Right cardiac atrium (tissue), 5 donors: Measurements from ENCODE around the gene TCF7. TPM values are rescaled to one million over a fixed set of nuclear protein-coding genes. Genes with fewer than 3 reads are reported as not detected.

Source experiments
- ATAC-seq, 2 donors: fragments of 200-7000 bp; cut with Tn5 transposase; one replicate each; pipeline versions ENCODE4 v1.8.0 to v1.9.1; 2020; ENCODE audit warnings: moderate library complexity in 2 of 2, mild to moderate bottlenecking in 1 of 2
- DNase-seq, 3 donors: peaks; one replicate each; pipeline ENCODE4 v3.0.0-alpha.2; 2020
- H3K27ac ChIP-seq: one replicate; pipeline ENCODE4 v1.5.1; 2013; ENCODE audit warnings: mild to moderate bottlenecking, low read length, control low read depth, moderate library complexity
- H3K27me3 ChIP-seq: one replicate; pipeline ENCODE4 v1.6.1; 2013; ENCODE audit not compliant: control insufficient read depth, insufficient read depth
- H3K4me1 ChIP-seq: one replicate; pipeline ENCODE4 v1.6.1; 2013; ENCODE audit warnings: low read length; ENCODE audit not compliant: control insufficient read depth, insufficient read depth
- H3K4me3 ChIP-seq: one replicate; pipeline ENCODE4 v1.5.1; 2013; ENCODE audit warnings: low read length, control low read depth
- H3K9me3 ChIP-seq: one replicate; pipeline ENCODE4 v1.6.1; 2013; ENCODE audit warnings: low read length; ENCODE audit not compliant: control insufficient read depth
- WGBS: extraction: QIAGEN DNeasy Blood & Tissue Kit; methylation state at CpG from one replicate; pipeline ENCODE4 v1.1.7; 2013; 5-methylcytosine and 5-hydroxymethylcytosine counted together
- intact Hi-C, 4 donors: fragments of 100-400 bp; cut with DNase I; formaldehyde crosslinking; loops; one replicate each; pipeline versions ENCODE4 v1.11.0 to v1.14.0; 2022 to 2023
- polyA plus RNA-seq: library from polyadenylated mRNA; stranded (reverse); fragments of 200-250 nt; gene quantifications from one replicate; pipeline ENCODE4 v1.2.3, GENCODE V29; 2013
- total RNA-seq, 4 donors: library from RNA; stranded (reverse); fragmentation: NEBNext Ultra II Directional; extraction: Animal tissue kit (Norgen Biotek cat#: 25700); gene quantifications; one replicate each; pipeline ENCODE4 v1.2.1, GENCODE V29; 2021
- donor health status: healthy with polysubstance abuse.
- donor health status: DM: no; HTN: yes; CAD: no.
- donor health status: DM: no; HTN: no; CAD: no.
- donor health status: DM: no; HTN: yes; CAD: no; lungs with severe emphysema.
- donor health status: DM: yes; HTN: yes; CAD: no.

TCF7 gene
- total and polyA plus RNA-seq, 5 donors = 1.3 to 4.4 (median 3.7) TPM

GRCh38 chr5:134133995-134134541 is 19.6 kb downstream of the TCF7 start:
- Histone ChIP-seq H3K27me3 (no peaks in the 10 kb centered on the region), H3K9me3 (no peaks in the 10 kb centered on the region), H3K4me1 (peaks cover 2% of the 10 kb centered on the region), H3K27ac (no peak overlapping the region), H3K4me3 (no peak overlapping the region)
- intact Hi-C loops = no loop called here
- ATAC-seq = no peak
- DNase-seq = no peak
- 90% methylated on average over 6 of the region's 6 CpGs for WGBS

DNA sequence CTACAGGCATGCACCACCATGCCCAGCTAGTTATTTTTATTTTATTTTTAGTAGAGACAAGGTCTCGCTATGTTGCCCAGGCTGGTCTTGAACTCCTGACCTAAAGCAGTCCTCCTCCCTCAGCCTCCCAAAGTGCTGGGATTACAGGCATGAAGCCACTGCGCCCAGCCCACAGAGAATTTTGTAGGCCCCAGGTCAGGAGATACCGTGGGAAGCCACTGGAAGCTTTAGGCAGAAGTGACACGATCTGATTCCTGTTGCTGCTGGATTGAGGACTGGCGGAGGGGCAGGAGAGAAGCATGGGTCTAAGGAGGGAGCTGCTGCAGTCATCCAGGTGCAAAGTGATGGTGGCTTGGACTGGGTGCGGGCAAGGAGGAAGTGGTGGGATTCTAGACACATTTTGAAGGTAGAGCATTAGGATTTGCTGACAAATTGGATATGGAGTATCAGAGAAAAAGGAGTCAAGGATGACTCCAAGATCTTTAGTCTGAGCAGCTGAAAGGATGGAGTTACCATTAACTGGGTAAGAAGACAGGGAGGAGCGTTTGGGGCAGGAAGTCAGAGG is 20.7 kb downstream of the TCF7 start:
- 91% methylated on average over 7 of the region's 7 CpGs for WGBS
- Histone ChIP-seq H3K4me3 (no peak overlapping the region), H3K27me3 (no peaks in the 10 kb centered on the region), H3K4me1 (peaks cover 2% of the 10 kb centered on the region), H3K27ac (no peak overlapping the region), H3K9me3 (no peaks in the 10 kb centered on the region)
- ATAC-seq (no peak), DNase-seq (peak in 1 of 3 donors; percentile 11)
- intact Hi-C loops = loop anchor here in 1 of 4 donors (5.0 kb wide), 1 partner anchor 93 kb away; no protein-coding TSS in a partner anchor

DNA sequence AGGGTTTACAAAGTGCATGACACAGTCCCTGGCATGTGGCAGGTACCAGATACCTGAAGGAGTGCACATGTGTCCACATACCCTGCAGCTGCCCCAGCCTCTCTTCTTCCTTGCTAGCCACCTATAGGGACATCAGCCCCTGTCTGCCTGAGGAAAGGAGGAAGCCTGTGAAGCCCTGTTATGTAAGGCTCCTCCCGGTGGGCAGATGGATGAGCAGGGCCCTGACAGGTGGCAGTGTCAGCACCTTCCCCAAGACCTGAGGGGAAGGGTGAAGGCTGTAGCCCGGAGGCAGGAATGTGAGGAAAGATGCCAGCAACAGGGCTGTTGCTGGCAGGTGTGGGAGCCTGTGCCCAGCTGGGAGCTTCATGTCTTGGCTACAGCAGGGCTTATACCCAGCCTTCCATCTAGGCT is 21.7 kb downstream of the TCF7 start:
- no peak overlapping the region for H3K4me3 ChIP-seq
- peaks cover 2% of the 10 kb centered on the region for H3K4me1 ChIP-seq
- no peaks in the 10 kb centered on the region for H3K9me3 ChIP-seq
- intact Hi-C loops = loop anchor here in 1 of 4 donors (5.0 kb wide), 1 partner anchor 94 kb away; no protein-coding TSS in a partner anchor
- peak in 1 of 3 donors; percentile 16 for DNase-seq
- H3K27ac ChIP-seq = no peak overlapping the region
- no peaks in the 10 kb centered on the region for H3K27me3 ChIP-seq
- no peak for ATAC-seq
- WGBS = 81% methylated on average over 2 of the region's 2 CpGs

DNA sequence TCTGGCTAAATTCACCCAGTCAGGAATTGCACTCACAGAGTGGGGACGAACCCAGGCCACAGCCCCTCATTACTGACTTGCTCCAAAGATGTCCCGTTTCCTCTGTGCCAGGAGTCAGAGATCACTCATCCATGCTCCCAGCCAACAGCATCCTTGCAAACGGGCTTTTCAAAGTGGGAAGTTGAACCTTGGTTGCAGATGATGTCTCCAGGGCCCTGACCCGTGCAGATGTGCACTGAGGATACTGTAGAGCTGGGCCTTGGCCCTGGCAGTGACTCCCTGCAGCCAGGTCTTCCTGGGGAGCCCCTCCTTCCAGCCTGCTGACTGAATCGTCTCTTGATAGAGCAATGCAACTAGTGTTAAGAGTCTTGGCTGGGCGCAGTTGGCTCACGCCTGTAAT is 22.3 kb downstream of the TCF7 start:
- ATAC-seq (no peak), DNase-seq (peak in 1 of 3 donors; percentile 12)
- Histone ChIP-seq H3K27ac (no peak overlapping the region), H3K4me3 (no peak overlapping the region), H3K9me3 (no peaks in the 10 kb centered on the region), H3K4me1 (peaks cover 2% of the 10 kb centered on the region), H3K27me3 (no peaks in the 10 kb centered on the region)
- intact Hi-C loops = loop anchor here in 1 of 4 donors (5.0 kb wide), 1 partner anchor 94 kb away; no protein-coding TSS in a partner anchor
- WGBS = 76% methylated on average over 7 of the region's 7 CpGs

DNA sequence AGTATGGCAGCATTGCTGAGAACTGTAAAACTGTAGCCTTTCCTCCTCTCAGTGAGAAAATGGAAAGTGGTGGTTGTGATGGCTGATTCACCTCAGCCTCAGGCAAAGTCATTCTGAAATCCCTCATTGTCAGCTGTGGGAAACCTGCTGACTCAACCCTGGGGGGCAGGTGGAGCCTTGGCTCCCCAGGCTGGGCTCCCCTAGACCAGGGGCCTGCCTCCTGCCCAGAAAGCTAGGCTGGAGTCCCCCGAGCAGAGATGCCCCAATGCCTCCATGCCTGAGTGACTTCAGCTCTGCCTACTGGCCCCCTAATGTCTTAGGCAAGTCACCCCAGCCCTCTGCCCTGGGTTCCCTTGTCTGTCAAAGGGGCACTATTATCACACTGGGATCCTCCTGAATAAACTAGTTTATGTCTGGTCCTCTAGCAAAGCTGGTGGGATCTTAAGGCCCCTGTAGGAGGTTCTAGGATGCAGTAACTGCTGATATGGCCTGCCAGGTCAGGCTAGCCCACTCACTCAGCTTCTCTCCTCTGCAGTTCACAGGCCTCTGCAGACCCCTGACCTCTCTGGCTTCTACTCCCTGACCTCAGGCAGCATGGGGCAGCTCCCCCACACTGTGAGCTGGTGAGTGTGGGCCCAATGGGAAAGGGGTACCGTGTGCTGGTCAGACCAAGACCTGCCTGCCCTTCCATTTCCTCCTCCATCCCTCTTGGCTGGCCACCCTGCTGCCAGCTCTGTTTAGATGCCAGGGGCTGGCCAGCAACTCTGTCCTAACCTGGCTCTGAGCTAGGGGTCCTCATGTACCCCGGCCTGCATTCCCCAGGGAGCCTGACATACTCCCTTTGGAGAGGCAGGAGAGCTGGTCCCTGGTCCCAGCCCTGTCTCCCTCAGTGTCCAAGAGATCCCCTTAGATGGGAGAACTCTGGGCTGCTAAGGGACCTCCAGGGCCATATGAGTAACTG is 24.2 kb downstream of the TCF7 start:
- Histone ChIP-seq H3K27ac (no peak overlapping the region), H3K27me3 (no peaks in the 10 kb centered on the region), H3K4me3 (no peak overlapping the region), H3K4me1 (peaks cover 2% of the 10 kb centered on the region), H3K9me3 (no peaks in the 10 kb centered on the region)
- 92% methylated on average over 3 of the region's 3 CpGs for WGBS
- DNase-seq = peak in 1 of 3 donors; percentile 24
- intact Hi-C loops = loop anchor here in 1 of 4 donors (5.0 kb wide), 1 partner anchor 96 kb away; no protein-coding TSS in a partner anchor
- no peak for ATAC-seq

DNA sequence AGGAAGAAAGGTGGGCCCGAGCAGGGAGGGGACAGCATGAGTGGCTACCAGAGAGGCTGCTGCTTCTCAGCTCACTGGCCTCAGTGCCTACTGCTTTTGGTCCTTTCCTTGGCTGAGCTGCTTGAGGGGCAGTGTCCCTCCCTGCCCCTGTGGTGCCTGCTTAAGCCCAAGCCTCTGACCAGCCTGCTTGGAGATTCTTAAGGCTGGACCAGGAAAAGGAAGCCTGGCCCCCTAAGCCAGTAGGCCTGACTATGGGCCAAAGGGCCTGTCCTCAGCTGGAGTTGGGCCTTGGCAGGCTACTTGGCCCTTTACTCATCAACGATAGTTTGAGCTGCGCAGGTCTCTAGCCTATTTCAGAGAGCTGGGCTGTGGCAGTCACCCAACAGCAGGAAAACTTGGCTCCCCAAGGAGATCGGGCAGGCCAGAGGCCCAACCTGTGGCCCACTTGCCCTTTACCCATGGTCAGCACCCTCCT is 24.9 kb downstream of the TCF7 start:
- DNase-seq (peak in 2 of 3 donors; percentile 41 to 51), ATAC-seq (no peak)
- Histone ChIP-seq H3K4me3 (no peak overlapping the region), H3K9me3 (no peaks in the 10 kb centered on the region), H3K27ac (no peak overlapping the region), H3K27me3 (no peaks in the 10 kb centered on the region), H3K4me1 (peaks cover 2% of the 10 kb centered on the region)
- intact Hi-C loops = loop anchor here in 1 of 4 donors (5.0 kb wide), 1 partner anchor 97 kb away; no protein-coding TSS in a partner anchor
- WGBS = 78% methylated on average over 4 of the region's 4 CpGs

GRCh38 chr5:134139891-134140469 is 25.5 kb downstream of the TCF7 start:
- 93% methylated on average over 8 of the region's 8 CpGs for WGBS
- ATAC-seq (no peak), DNase-seq (peak in 1 of 3 donors; percentile 8)
- H3K4me1 ChIP-seq = peaks cover 2% of the 10 kb centered on the region
- H3K4me3 ChIP-seq = no peak overlapping the region
- H3K9me3 ChIP-seq = no peaks in the 10 kb centered on the region
- no peak overlapping the region for H3K27ac ChIP-seq
- no peaks in the 10 kb centered on the region for H3K27me3 ChIP-seq
- intact Hi-C loops = loop anchor here (5.0 to 10.0 kb wide), 3 partner anchors 38 to 98 kb away; no protein-coding TSS in a partner anchor

GRCh38 chr5:134140530-134141201 is 26.2 kb downstream of the TCF7 start:
- 25% methylated on average over 8 of the region's 8 CpGs for WGBS
- peak; percentile 55 to 66 for ATAC-seq
- Histone ChIP-seq H3K27ac (no peak overlapping the region), H3K27me3 (no peaks in the 10 kb centered on the region), H3K4me1 (peaks cover 2% of the 10 kb centered on the region), H3K9me3 (no peaks in the 10 kb centered on the region), H3K4me3 (no peak overlapping the region)
- intact Hi-C loops = loop anchor here (5.0 to 10.0 kb wide), 2 partner anchors 38 to 96 kb away; no protein-coding TSS in a partner anchor
- peak; percentile 57 to 83 (median 76) for DNase-seq

- Histone ChIP-seq H3K4me1 (peaks cover 2% of the 10 kb centered on the region), H3K27me3 (no peaks in the 10 kb centered on the region), H3K27ac (no peak overlapping the region), H3K4me3 (no peak overlapping the region), H3K9me3 (no peaks in the 10 kb centered on the region)
- intact Hi-C loops = loop anchor here (5.0 to 10.0 kb wide), 2 partner anchors 39 to 97 kb away; no protein-coding TSS in a partner anchor
- ATAC-seq = no peak
- DNase-seq = peak in 1 of 3 donors; percentile 18
- 73% methylated on average over 9 of the region's 9 CpGs for WGBS
Observed at GRCh38 chr5:134141331-134142050, 27.0 kb downstream of the TCF7 start.
